NCI-H524 (cell line): ENCODE data around the gene CXCL1.

ENCODE experiments used
- DNase-seq, 2 experiments: peaks; one replicate each; lab custom pipeline; 2025; lab: John Stamatoyannopoulos, UW

CXCL1 gene

GRCh38 chr4:73851293-73851692 lies 17.9 kb upstream of the CXCL1 start:
- DNase-seq = no peak

- DNase-seq = peak in 1 of 2 experiments; percentile 12
These were observed 16.4 kb upstream of the CXCL1 start for GRCh38 chr4:73852771-73853170.

GRCh38 chr4:73853246-73853704 lies 15.9 kb upstream of the CXCL1 start, which contains the start of gene PF4V1:
TSS of gene PF4V1 (plus strand) at chr4:73853296. CDS start at chr4:73853363, 67 bp downstream.
- DNase-seq = peak in 1 of 2 experiments; percentile 17

GRCh38 chr4:73853718-73854473 lies 15.3 kb upstream of the CXCL1 start:
- DNase-seq = no peak

- DNase-seq = no peak
These were observed 13.8 kb upstream of the CXCL1 start for GRCh38 chr4:73855406-73855805.

- DNase-seq = no peak
These were observed 12.7 kb upstream of the CXCL1 start for GRCh38 chr4:73856518-73856917.

- DNase-seq = no peak
These were observed 9.5 kb upstream of the CXCL1 start for GRCh38 chr4:73859614-73860088.

GRCh38 chr4:73860181-73860580 lies 9.0 kb upstream of the CXCL1 start:
- DNase-seq = no peak

GRCh38 chr4:73860917-73861316 lies 8.3 kb upstream of the CXCL1 start:
- DNase-seq = no peak

- no peak for DNase-seq
These were observed 6.9 kb upstream of the CXCL1 start for GRCh38 chr4:73862322-73862721.

- peak in 1 of 2 experiments; percentile 1 for DNase-seq
These were observed 4.8 kb upstream of the CXCL1 start for GRCh38 chr4:73864365-73864764.

GRCh38 chr4:73864961-73865360 lies 4.2 kb upstream of the CXCL1 start:
- no peak for DNase-seq

- DNase-seq = no peak
These were observed 3.6 kb upstream of the CXCL1 start for GRCh38 chr4:73865431-73866096.

GRCh38 chr4:73866246-73866645 lies 2.9 kb upstream of the CXCL1 start:
- no peak for DNase-seq

GRCh38 chr4:73867783-73868182 lies 1.4 kb upstream of the CXCL1 start:
- no peak for DNase-seq

GRCh38 chr4:73868206-73869129 lies 725 bp upstream of the CXCL1 start:
- peak in 1 of 2 experiments; percentile 21 for DNase-seq

GRCh38 chr4:73870260-73870659 lies 1.1 kb downstream of the CXCL1 start:
- no peak for DNase-seq

GRCh38 chr4:73870768-73871167 lies 1.6 kb downstream of the CXCL1 start:
- DNase-seq = no peak

- DNase-seq = no peak
These were observed 2.5 kb downstream of the CXCL1 start for GRCh38 chr4:73871511-73872310.

- DNase-seq = no peak
These were observed 3.3 kb downstream of the CXCL1 start for GRCh38 chr4:73872316-73873108.
